ENCODE data around the gene FA2H.

- no peak for TF ChIP-seq POLR2A (IDR thresholded peaks at IDR 0.05)
- TF ChIP-seq, protein P1, sequence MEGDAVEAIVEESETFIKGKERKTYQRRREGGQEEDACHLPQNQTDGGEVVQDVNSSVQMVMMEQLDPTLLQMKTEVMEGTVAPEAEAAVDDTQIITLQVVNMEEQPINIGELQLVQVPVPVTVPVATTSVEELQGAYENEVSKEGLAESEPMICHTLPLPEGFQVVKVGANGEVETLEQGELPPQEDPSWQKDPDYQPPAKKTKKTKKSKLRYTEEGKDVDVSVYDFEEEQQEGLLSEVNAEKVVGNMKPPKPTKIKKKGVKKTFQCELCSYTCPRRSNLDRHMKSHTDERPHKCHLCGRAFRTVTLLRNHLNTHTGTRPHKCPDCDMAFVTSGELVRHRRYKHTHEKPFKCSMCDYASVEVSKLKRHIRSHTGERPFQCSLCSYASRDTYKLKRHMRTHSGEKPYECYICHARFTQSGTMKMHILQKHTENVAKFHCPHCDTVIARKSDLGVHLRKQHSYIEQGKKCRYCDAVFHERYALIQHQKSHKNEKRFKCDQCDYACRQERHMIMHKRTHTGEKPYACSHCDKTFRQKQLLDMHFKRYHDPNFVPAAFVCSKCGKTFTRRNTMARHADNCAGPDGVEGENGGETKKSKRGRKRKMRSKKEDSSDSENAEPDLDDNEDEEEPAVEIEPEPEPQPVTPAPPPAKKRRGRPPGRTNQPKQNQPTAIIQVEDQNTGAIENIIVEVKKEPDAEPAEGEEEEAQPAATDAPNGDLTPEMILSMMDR (IDR thresholded peaks at IDR 0.05), result no peak
Measured at GRCh38 chr16:74748616-74749026, 26.0 kb downstream of the FA2H start.
